Left ventricle myocardium superior (tissue), 1 donor: Measurements from ENCODE around the gene C10orf120. TPM values are rescaled to one million over a fixed set of nuclear protein-coding genes. Genes with fewer than 3 reads are reported as not detected.

Source experiments
- ATAC-seq: fragments of 200-7000 bp; cut with Tn5 transposase; one replicate; pipeline ENCODE4 v1.9.1; 2020; ENCODE audit warnings: mild to moderate bottlenecking, moderate library complexity
- DNase-seq: peaks from one replicate; pipeline ENCODE4 v3.0.0-alpha.2; 2020
- intact Hi-C: fragments of 100-400 bp; cut with micrococcal nuclease; formaldehyde crosslinking; loops from one replicate; pipeline ENCODE4 v1.11.0; 2022
- total RNA-seq: library from RNA; stranded (reverse); fragmentation: NEBNext Ultra II Directional; extraction: Animal tissue kit (Norgen Biotek cat#: 25700); gene quantifications from one replicate; pipeline ENCODE4 v1.2.1, GENCODE V29; 2021
- donor health status: DM: no; HTN: yes; CAD: no; lungs with severe emphysema.

The C10orf120 gene
- total RNA-seq, 1 donor from 2014 or later = not detected

GRCh38 chr10:122706947-122707346, 7.3 kb upstream of the C10orf120 start:
- ATAC-seq (peak; percentile 37), DNase-seq (peak; percentile 54)

GRCh38 chr10:122706467-122706866, 6.8 kb upstream of the C10orf120 start:
- DNase-seq = no peak
- peak; percentile 32 for ATAC-seq
- intact Hi-C loops = loop anchor here (10.0 kb wide), 1 partner anchor 272 kb away; no protein-coding TSS in a partner anchor

More at GRCh38 chr10:122706947-122707346, 7.3 kb upstream of the C10orf120 start:
- intact Hi-C loops = loop anchor here (10.0 kb wide), 1 partner anchor 272 kb away; no protein-coding TSS in a partner anchor

GRCh38 chr10:122703483-122704448, 4.1 kb upstream of the C10orf120 start:
- ATAC-seq (peak; percentile 97), DNase-seq (peak; percentile 83)

GRCh38 chr10:122702275-122702674, 2.6 kb upstream of the C10orf120 start:
- intact Hi-C loops = loop anchor here (5.0 to 10.0 kb wide), 2 partner anchors 55 to 267 kb away; no protein-coding TSS in a partner anchor
- no peak for DNase-seq
- no peak for ATAC-seq

More at GRCh38 chr10:122703483-122704448, 4.1 kb upstream of the C10orf120 start:
- intact Hi-C loops = loop anchor here (5.0 to 10.0 kb wide), 2 partner anchors 56 to 269 kb away; no protein-coding TSS in a partner anchor

GRCh38 chr10:122701652-122702051, 2.0 kb upstream of the C10orf120 start:
- DNase-seq = no peak
- intact Hi-C loops = loop anchor here (5.0 to 10.0 kb wide), 2 partner anchors 54 to 267 kb away; no protein-coding TSS in a partner anchor
- ATAC-seq = no peak

- intact Hi-C loops = no loop called here
Measured at GRCh38 chr10:122696687-122697086, 3.0 kb downstream of the C10orf120 start.

GRCh38 chr10:122692744-122693143, 6.9 kb downstream of the C10orf120 start:
- no peak for DNase-seq
- intact Hi-C loops = no loop called here
- ATAC-seq = no peak

More at GRCh38 chr10:122696687-122697086, 3.0 kb downstream of the C10orf120 start:
- DNase-seq (no peak), ATAC-seq (no peak)

GRCh38 chr10:122689146-122689820, 10.4 kb downstream of the C10orf120 start:
- intact Hi-C loops = no loop called here
- DNase-seq (no peak), ATAC-seq (peak; percentile 68)

GRCh38 chr10:122688293-122688989, 11.2 kb downstream of the C10orf120 start:
- ATAC-seq = peak; percentile 89
- DNase-seq = no peak
- intact Hi-C loops = no loop called here

GRCh38 chr10:122682522-122682921, 17.1 kb downstream of the C10orf120 start:
- intact Hi-C loops = no loop called here
- ATAC-seq (peak; percentile 81), DNase-seq (peak; percentile 64)

GRCh38 chr10:122678266-122678665, 21.4 kb downstream of the C10orf120 start:
- no peak for DNase-seq
- ATAC-seq = no peak
- intact Hi-C loops = no loop called here

GRCh38 chr10:122675278-122675677, 24.4 kb downstream of the C10orf120 start:
- intact Hi-C loops = no loop called here
- ATAC-seq = peak; percentile 32

GRCh38 chr10:122674781-122675180, 24.9 kb downstream of the C10orf120 start:
- ATAC-seq = peak; percentile 78
- DNase-seq = peak; percentile 55
- intact Hi-C loops = no loop called here

More at GRCh38 chr10:122675278-122675677, 24.4 kb downstream of the C10orf120 start:
- no peak for DNase-seq

GRCh38 chr10:122673731-122674130, 25.9 kb downstream of the C10orf120 start:
- intact Hi-C loops = no loop called here
- DNase-seq = no peak
- no peak for ATAC-seq

- intact Hi-C loops = no loop called here
- DNase-seq (no peak), ATAC-seq (no peak)
Measured at GRCh38 chr10:122673269-122673668, 26.4 kb downstream of the C10orf120 start.

- intact Hi-C loops = no loop called here
- ATAC-seq = no peak
- no peak for DNase-seq
Measured at GRCh38 chr10:122672655-122673054, 27.0 kb downstream of the C10orf120 start.

GRCh38 chr10:122671355-122671754, 28.3 kb downstream of the C10orf120 start:
- no peak for ATAC-seq
- no peak for DNase-seq
- intact Hi-C loops = no loop called here

- intact Hi-C loops = no loop called here
- DNase-seq = no peak
- ATAC-seq = no peak
Measured at GRCh38 chr10:122669842-122670241, 29.8 kb downstream of the C10orf120 start.

GRCh38 chr10:122669045-122669444, 30.6 kb downstream of the C10orf120 start:
- ATAC-seq = no peak
- intact Hi-C loops = no loop called here
- no peak for DNase-seq
